Lower leg skin (tissue), 4 donors: Measurements from ENCODE around the gene DLGAP1. TPM values are rescaled to one million over a fixed set of nuclear protein-coding genes. Genes with fewer than 3 reads are reported as not detected.
A peak's percentile ranks its signal among the peaks of the same experiment; 100 is the strongest.

Experiments used
- DNase-seq, 2 donors: peaks; one replicate each; pipeline ENCODE4 v3.0.0-alpha.2; 2019; ENCODE audit warnings: low spot score in 2 of 2
- H3K4me3 ChIP-seq: fragments of 200-600 bp; sonication (generic); 2 replicates; pipeline ENCODE4 v1.5.1; 2017; ENCODE audit warnings: mild to moderate bottlenecking, low read depth; ENCODE audit not compliant: poor library complexity, severe bottlenecking
- POLR2A ChIP-seq, 2 donors: fragments of 450-650 bp; IDR thresholded peaks; one replicate each; pipeline ENCODE4 v1.6.1; 2016 to 2017; ENCODE audit warnings: antibody characterized with exemption in 2 of 2, mild to moderate bottlenecking in 1 of 2, moderate library complexity in 1 of 2
- WGBS, 2 donors: methylation state at CpG; one replicate each; pipeline ENCODE4 v1.1.5; 2018; 5-methylcytosine and 5-hydroxymethylcytosine counted together
- intact Hi-C: fragments of 100-400 bp; cut with DNase I; formaldehyde crosslinking; loops from one replicate; pipeline ENCODE4 v1.15.0; 2023; ENCODE audit warnings: low total_unique reads
- total RNA-seq, 4 donors: library from RNA; depleted of rRNA; stranded (reverse); fragments of >200 nt; gene quantifications; one replicate each; pipeline ENCODE4 v1.1.0, GENCODE V29; 2016
- TF ChIP-seq, protein P1 (sequence below), 3 donors: fragments of 450-650 bp; IDR thresholded peaks; one replicate each; pipeline ENCODE4 v1.5.1; 2016; ENCODE audit warnings: antibody characterized with exemption in 3 of 3, mild to moderate bottlenecking in 3 of 3, moderate library complexity in 2 of 3

DLGAP1 gene
- total RNA-seq, 4 donors from 2014 or later = 0.34 to 1.3 (median 0.82) TPM

DNA sequence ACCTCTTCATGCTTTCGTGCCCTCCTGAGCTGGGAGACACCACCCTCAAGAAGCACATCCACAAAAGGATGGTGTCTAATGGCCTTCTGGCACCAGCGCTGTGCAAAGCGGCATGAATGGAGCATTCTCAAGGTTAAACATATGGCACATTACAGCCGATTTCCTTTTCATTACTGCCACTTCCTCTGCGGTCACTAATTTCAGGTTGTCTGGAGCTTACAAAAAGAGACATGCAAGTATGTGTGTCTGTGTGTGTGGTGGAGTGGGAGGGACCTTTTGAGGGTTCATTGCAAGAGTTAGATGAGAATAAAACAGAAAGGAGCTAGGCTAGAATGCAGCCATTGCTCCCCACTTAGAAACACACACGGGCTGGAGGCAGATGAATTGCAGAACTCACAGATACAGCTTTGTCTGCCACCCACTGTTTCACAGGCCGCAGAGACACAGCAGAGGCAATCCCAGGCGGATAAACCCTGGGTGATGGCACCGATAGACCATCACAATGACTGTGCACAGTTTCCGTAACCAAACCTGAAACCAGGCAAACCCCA lies 929.2 kb downstream of the DLGAP1 start:
- intact Hi-C loops = no loop called here
- peak in 1 of 2 donors; percentile 62 for DNase-seq
- 71 to 75% methylated on average over 10 of the region's 10 CpGs for WGBS, 2 donors
- H3K4me3 ChIP-seq = no peak overlapping the region
- TF ChIP-seq, protein P1, sequence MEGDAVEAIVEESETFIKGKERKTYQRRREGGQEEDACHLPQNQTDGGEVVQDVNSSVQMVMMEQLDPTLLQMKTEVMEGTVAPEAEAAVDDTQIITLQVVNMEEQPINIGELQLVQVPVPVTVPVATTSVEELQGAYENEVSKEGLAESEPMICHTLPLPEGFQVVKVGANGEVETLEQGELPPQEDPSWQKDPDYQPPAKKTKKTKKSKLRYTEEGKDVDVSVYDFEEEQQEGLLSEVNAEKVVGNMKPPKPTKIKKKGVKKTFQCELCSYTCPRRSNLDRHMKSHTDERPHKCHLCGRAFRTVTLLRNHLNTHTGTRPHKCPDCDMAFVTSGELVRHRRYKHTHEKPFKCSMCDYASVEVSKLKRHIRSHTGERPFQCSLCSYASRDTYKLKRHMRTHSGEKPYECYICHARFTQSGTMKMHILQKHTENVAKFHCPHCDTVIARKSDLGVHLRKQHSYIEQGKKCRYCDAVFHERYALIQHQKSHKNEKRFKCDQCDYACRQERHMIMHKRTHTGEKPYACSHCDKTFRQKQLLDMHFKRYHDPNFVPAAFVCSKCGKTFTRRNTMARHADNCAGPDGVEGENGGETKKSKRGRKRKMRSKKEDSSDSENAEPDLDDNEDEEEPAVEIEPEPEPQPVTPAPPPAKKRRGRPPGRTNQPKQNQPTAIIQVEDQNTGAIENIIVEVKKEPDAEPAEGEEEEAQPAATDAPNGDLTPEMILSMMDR (IDR thresholded peaks at IDR 0.05) = no peak
- TF ChIP-seq POLR2A (IDR thresholded peaks at IDR 0.05) = no peak

DNA sequence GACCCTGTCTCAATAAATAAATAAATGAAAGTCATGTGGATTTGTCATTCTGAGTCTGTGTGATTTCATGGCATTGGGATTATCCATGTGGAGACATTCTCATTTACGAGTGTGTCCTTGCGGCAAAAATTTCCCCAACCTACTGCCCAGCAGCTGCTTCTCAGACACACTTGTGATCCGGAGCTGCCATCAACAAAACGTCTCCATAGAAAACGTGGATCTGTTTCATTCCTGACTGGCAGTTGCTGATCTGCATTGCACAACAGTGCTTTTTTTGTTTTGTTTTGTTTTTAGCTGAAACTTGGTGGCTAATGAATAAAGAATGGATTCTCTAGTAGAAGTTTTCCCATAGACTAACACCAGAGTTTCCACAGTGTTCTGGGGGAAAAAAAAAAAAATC lies 930.4 kb downstream of the DLGAP1 start:
- peak in 1 of 2 donors; percentile 28 for DNase-seq
- intact Hi-C loops = no loop called here
- WGBS, 2 donors = 59% methylated on average over 5 of the region's 5 CpGs
- H3K4me3 ChIP-seq = no peak overlapping the region
- no peak for TF ChIP-seq POLR2A (IDR thresholded peaks at IDR 0.05)
- TF ChIP-seq, protein P1 (IDR thresholded peaks at IDR 0.05) = no peak

DNA sequence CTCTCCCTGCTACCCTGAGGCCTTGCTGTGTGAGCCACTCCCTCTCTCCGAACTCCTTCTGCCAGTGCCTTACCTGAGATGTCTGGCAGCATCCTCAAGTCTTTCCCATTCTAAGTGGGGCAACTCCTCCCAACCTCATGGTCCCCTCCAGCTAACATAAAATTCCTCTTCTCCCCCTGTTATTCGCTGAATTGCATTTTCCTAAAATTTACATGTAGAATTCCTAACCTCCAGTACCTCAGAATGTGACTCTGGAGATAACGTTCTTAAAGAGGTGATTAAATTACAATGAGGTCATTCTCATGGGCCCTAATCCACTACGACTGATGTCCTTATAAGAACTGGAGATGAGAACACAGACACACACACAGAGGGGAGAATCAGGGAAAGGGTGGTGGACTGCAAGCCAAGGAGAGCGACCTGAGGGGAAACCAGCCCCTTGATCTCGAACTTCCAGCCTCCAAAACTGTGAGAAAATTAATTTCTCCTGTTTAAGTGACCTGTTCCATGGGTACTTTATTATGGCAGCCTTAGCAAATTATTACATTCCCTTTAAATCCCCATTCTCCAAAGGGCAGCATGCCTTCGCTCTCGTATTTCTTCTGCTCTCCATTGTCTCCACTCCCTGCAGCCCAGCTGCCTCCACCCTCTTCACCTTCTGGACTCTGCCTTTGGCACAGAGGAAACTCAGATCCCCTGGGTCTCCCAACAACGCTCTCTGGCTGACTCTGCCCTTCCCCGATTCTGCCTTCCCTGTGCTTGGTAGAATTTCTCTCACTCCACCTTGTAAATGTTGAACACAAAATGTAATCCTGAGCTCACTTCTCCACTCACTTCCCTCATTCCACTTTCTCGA lies 934.6 kb downstream of the DLGAP1 start:
- peak in 1 of 2 donors; percentile 20 for DNase-seq
- intact Hi-C loops = no loop called here
- WGBS, 2 donors = 80 to 83% methylated on average over 11 of the region's 11 CpGs
- no peak for TF ChIP-seq POLR2A (IDR thresholded peaks at IDR 0.05)
- TF ChIP-seq, protein P1 (IDR thresholded peaks at IDR 0.05) = no peak
- H3K4me3 ChIP-seq = no peak overlapping the region

DNA sequence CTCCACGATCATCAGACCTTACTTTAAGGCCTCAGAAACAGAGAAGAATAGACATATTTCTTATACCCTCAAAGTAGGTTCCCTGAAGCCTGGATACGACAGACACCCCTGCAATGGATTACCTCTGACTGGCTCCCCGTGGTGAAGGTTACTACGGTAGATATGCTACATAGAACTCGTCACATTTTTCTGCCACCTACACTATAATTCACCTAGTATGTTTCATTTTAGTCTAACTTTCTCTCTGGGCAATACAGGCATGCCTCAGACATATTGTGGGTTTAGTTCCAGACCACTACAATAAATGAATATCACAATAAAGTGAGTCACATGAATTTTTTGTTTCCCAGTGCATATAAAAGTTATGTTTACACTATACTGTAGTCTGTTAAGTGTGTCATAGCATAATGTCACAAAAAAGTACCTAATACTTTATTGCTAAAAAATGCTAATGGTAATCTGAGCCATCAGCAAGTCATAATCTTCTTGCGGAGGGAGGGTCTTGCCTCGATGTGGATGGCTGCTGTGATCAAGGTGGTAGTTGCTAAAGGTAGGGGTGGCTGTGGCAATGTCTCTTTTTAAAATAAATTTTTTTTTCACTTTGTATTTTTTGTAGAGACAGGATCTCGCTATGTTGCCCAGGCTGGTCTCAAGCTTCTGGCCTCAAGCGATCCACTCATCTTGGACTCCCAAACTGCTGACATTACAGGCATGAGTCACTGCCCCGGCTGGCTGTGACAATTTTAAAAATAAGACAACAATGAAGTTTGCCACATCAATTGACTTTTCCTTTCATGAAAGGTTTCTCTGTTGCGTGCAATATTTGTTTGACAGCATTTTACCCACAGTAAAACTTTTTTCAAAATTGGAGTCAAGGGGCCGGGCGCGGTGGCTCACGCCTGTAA lies 940.5 kb downstream of the DLGAP1 start:
- TF ChIP-seq, protein P1 (IDR thresholded peaks at IDR 0.05) = no peak
- TF ChIP-seq POLR2A (IDR thresholded peaks at IDR 0.05) = no peak
- DNase-seq = peak in 1 of 2 donors; percentile 20
- no peak overlapping the region for H3K4me3 ChIP-seq
- intact Hi-C loops = no loop called here
- WGBS, 2 donors = 80 to 86% methylated on average over 15 of the region's 15 CpGs

DNA sequence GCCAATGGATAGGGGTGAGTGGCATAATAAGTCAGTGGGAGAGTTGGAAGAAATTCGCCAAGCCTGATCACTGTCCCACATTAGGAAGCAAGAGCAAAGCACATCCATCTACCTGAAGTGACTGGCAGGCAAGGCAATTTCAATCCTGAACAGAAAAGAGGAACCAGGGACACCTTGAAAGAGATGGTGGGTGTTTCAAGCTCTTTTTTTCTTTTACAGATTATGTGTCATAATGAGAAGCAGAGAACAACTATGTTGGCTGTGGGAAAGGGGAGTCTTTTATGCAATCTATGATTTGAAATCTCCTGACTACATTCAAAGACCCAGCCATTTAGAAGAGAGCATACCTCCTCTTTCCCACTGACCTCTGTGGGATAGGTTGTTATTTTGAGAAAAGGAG lies 941.6 kb downstream of the DLGAP1 start:
- 83 to 100% methylated on average over 1 of the region's 1 CpG for WGBS, 2 donors
- intact Hi-C loops = no loop called here
- TF ChIP-seq, protein P1 (IDR thresholded peaks at IDR 0.05) = no peak
- TF ChIP-seq POLR2A (IDR thresholded peaks at IDR 0.05) = no peak
- no peak for DNase-seq
- no peak overlapping the region for H3K4me3 ChIP-seq
